ENCODE data around the gene SMC1B. TPM values are rescaled to one million over a fixed set of nuclear protein-coding genes. Genes with fewer than 3 reads are reported as not detected.
"Not testable (repeated sequence)": the region's sequence is repeated elsewhere in the genome, so short reads cannot be mapped to it uniquely, and the experiment has no call there.

SMC1B gene
- total RNA-seq, 2 donors from 2014 or later, result not detected

GRCh38 chr22:45298934-45299505 lies 114.4 kb downstream of the SMC1B start:
- 55 to 62% methylated on average over 4 to 15 of the region's 15 CpGs for WGBS, 2 donors

GRCh38 chr22:45296628-45297297 lies 116.6 kb downstream of the SMC1B start:
- no peak for DNase-seq
- no peaks in the 10 kb centered on the region for H3K4me1 ChIP-seq
- WGBS, 2 donors, result 64 to 78% methylated on average over 12 to 13 of the region's 13 CpGs
- H3K27me3 ChIP-seq, result no peaks in the 10 kb centered on the region
- H3K4me3 ChIP-seq, result no peak overlapping the region
- ATAC-seq, result no peak
- no peaks in the 10 kb centered on the region for H3K9me3 ChIP-seq
- no peak overlapping the region for H3K27ac ChIP-seq
- no peaks in the 10 kb centered on the region for H3K36me3 ChIP-seq (replicated peaks in 1 of 2; ENCODE audit: insufficient read depth in 1 of 2, low read depth in 2 of 2)
- TF ChIP-seq POLR2A (IDR thresholded peaks at IDR 0.05) (no peak), CTCF (IDR thresholded peaks at IDR 0.05) (no peak)
- intact Hi-C loops (cut with DNase I), result no loop called here

More at GRCh38 chr22:45298934-45299505, 114.4 kb downstream of the SMC1B start:
- DNase-seq (no peak), ATAC-seq (no peak)
- intact Hi-C loops (cut with DNase I), result no loop called here
- no peaks in the 10 kb centered on the region for H3K9me3 ChIP-seq
- H3K27me3 ChIP-seq, result no peaks in the 10 kb centered on the region
- H3K27ac ChIP-seq, result no peak overlapping the region
- no peaks in the 10 kb centered on the region for H3K4me1 ChIP-seq
- H3K4me3 ChIP-seq, result no peak overlapping the region
- TF ChIP-seq POLR2A (IDR thresholded peaks at IDR 0.05), result no peak
- no peak for TF ChIP-seq CTCF (IDR thresholded peaks at IDR 0.05)
- H3K36me3 ChIP-seq (replicated peaks in 1 of 2; ENCODE audit: insufficient read depth in 1 of 2, low read depth in 2 of 2), result no peaks in the 10 kb centered on the region

- no peak overlapping the region for H3K27ac ChIP-seq
- H3K4me3 ChIP-seq, result no peak overlapping the region
- no peaks in the 10 kb centered on the region for H3K4me1 ChIP-seq
- no peaks in the 10 kb centered on the region for H3K36me3 ChIP-seq (replicated peaks in 1 of 2; ENCODE audit: insufficient read depth in 1 of 2, low read depth in 2 of 2)
- TF ChIP-seq POLR2A (IDR thresholded peaks at IDR 0.05) (no peak), CTCF (IDR thresholded peaks at IDR 0.05) (no peak)
- WGBS, 2 donors, result 56 to 90% methylated on average over 2 to 9 of the region's 9 CpGs
- ATAC-seq, result no peak
- no peak for DNase-seq
- intact Hi-C loops (cut with DNase I), result no loop called here
- H3K27me3 ChIP-seq, result no peaks in the 10 kb centered on the region
- no peaks in the 10 kb centered on the region for H3K9me3 ChIP-seq
Measured at GRCh38 chr22:45295492-45295891, 117.9 kb downstream of the SMC1B start.

- ATAC-seq; H3K36me3 ChIP-seq (replicated peaks in 1 of 2; ENCODE audit: insufficient read depth in 1 of 2, low read depth in 2 of 2); H3K4me3 ChIP-seq; intact Hi-C loops (cut with DNase I); H3K27me3 ChIP-seq; DNase-seq; H3K27ac ChIP-seq; H3K4me1 ChIP-seq; H3K9me3 ChIP-seq: not testable (repeated sequence)
- 89 to 91% methylated on average over 4 to 6 of the region's 6 CpGs for WGBS, 2 donors
Measured at GRCh38 chr22:45295004-45295403, 118.4 kb downstream of the SMC1B start.

Other genes starting within 250 kb of the SMC1B start
- gene NUP50, start 249.7 kb downstream of the SMC1B start, total RNA-seq, result 10 to 100 TPM; 39.2 to 43.1 TPM
- 10 to 100 TPM; 14.2 to 17.9 TPM for gene KIAA0930, start 172.7 kb downstream of the SMC1B start, total RNA-seq
- not detected for gene UPK3A, start 128.7 kb downstream of the SMC1B start, total RNA-seq
- gene FAM118A, start 103.7 kb downstream of the SMC1B start, total RNA-seq, result 100 to 1,000 TPM in 1 of 2 donors, 10 to 100 TPM in 1; 13.0 to 149 TPM
- gene RIBC2, start 94 bp upstream of the SMC1B start, total RNA-seq, result not detected
- 100 to 1,000 TPM in 1 of 2 donors, 10 to 100 TPM in 1; 97.0 to 119 TPM for gene FBLN1, start 89.3 kb upstream of the SMC1B start, total RNA-seq